HG03095 (cell line): Measurements from ENCODE around the gene CRIP1.

Experiments used
- ATAC-seq: cut with Tn5 transposase; IDR thresholded peaks from one replicate; pipeline ENCODE4 v1.9.1; 2021; ENCODE audit warnings: moderate library complexity; ENCODE audit not compliant: unreplicated experiment

The CRIP1 gene, protein sequence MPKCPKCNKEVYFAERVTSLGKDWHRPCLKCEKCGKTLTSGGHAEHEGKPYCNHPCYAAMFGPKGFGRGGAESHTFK

DNA sequence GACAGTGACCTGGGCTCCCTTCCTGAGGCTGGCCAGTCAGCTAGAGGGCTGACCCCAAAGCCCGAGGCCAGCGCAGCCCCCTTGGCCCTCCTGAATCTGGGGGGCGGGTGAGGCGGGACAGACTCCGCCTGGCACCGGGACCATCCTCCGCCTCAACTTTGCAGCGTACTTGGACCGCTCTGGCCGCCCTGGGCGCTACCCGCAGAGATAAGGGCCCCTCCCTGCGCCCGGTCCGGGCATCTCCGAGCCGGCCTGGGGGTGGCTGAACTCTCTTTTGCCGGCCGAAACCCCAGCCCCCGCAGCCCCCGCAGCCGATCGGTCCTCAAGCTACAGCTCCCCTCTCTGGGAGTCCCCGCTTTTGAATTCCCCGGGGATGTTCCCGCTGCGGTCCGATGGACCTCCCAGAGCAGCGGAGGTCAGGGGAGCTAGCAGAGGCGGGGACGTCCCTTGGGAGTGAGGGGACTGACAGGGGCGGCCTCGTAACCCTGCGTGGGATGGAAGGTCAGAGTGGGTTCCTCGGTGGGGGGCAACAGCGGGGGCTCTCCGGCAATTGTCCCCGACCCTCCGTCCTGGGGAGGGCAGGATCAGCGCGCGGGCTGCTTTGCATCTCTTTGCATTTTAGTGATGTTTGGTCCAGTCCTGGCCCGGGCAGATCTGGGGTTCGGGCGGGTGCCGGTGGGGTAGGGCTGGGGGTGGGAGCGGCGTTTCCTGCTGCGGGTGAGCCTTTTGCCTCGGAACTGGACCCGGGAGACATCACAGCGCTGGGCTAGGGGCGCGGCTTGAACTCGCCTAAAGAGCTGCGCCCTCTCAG is at the start of gene CRIP1:
Gene CRIP1 (plus strand): TSS at position 724 of the 811 bp plus-strand sequence. CDS start 374 bp downstream, outside the sequence.
- no peak for ATAC-seq

- no peak for ATAC-seq
These were observed 49.6 kb upstream of the CRIP1 start for GRCh38 chr14:105436891-105437722.

DNA sequence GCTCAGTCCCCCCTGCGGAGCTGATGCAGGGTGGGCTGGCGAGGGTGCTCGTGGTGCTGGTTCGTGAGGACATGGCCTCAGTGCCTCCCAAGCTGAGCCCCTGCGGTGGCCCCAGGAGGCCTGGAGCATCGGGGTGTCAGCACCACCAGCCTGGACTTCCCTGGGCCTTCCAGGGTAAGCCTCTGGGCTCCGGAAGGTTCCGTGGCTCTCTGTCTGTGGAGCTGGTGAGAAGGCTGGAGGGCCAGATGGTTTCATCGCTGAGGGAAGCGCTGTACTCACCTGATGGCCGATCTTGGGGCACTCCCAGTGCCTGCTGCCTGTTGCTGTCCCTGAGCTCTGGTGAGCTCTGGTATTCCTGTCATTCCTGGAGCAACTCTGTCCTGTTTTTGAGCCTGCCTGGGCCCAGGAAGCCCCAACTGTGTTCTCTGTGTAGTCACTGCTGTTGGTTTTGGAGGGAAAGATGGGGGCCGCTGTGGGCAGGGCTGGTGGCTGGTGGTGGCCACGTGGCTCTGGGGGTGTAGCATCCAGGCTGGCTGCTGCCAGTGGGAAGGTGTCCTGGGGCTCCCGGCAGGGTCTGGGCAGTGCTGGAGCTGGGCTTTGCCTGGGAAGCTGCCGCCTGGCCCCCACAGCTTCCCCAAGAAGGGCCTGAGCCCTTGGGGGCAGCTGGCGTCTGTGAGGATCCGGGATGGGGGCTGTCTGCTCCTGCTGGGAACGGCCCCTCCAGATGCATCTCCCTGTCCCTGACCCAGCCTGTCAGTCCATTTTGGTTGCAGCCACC is 48.8 kb upstream of the CRIP1 start:
- no peak for ATAC-seq

GRCh38 chr14:105439179-105439578 is 47.5 kb upstream of the CRIP1 start:
- no peak for ATAC-seq

DNA sequence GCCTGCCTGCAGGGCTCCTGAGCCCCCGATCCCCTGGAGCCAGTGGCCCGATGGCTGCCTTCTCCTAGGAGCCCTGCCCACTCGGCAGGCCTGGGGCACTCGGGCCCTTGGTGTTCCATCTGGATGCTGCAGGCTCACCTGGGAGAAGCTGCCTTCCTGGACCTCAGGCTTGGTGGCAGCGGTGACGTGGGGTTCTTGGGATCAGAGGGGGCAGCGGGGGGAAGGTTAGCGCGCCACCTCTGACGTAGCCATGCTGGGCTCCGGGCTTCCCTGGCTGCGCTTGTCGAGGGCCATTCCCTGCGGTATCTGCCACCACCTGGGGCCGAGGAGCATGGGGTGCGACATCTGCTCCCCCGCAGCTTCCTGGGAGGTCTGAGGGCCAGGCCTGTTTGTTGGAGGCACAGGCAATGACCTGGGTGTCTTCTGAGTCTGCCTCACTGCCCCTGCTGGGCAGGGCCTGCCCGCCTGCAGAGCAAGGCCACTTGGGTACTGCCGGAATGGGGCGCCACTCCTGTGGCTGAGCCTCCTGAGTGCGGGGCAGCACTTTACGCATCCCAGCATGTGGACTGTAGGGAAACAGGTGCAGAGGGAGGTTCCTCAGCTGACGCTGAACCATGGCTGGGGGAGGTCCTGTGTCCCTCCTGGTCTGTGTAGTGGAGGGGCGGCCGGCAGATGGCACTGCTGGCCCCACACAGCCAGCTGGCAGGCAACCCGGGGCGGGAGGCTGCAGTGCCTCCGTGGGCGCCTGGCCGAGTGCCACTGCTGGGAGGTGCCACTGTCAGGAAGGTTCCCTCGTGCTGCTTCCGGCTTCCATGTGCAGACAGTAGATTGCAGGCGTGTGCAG is 46.8 kb upstream of the CRIP1 start:
- ATAC-seq: no peak

DNA sequence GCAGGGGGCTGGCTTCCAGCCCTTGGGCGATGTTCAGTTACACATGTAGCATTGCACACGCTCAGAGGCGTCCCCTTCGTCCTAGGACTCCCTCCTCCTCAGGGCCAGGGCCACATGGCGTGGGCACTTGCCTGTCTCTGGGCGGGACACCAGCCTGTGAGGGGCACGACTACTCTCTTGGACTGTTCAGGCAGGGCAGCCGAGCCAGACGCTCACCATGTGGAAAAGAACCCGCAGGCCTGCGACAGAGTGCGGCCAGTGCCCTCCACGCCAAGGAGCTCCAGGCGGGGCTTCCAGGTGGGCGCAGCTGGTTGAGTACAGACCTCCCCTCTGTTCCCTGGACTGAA is 46.2 kb upstream of the CRIP1 start:
- ATAC-seq: no peak

- ATAC-seq: no peak
These were observed 45.7 kb upstream of the CRIP1 start for GRCh38 chr14:105440992-105441391.

DNA sequence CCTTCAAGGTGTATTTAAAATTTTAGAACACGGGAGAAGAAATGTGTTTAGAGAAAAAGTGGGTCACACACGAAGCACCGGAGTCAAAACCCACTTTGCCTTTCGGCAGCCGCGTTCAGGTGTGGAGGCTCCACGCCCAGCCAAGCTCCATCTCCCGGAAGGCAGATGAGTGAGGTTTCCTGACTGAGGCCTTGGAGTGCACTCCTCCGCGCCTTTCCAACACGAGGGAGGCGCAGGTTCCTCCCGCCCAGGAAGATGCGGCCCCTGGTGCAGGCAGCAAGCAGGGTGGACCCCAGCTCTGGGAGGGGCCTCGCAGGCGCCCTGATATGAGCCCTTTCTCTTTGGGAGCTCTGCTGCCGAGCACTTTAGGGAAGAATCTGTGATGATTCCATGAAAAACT is 44.6 kb upstream of the CRIP1 start:
- ATAC-seq: no peak

DNA sequence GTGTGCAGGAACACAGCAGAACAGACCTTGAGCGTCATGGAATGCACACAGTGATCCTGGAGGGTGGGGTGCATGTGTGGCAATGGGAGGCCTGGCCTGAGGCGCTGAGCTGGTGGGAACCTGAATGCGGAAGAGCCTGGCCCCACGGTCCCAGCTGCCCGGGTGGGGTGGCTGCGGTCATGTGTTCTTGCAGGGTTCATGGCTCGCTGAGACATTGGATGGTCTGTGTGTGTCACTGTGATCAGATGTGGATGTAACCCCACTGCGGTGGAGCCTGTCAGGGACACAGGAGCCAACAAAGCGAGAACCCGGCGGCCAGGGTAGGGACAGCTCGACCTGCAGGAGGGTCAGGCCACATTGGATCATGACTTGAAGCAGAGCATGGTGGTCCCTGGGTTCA is 43.9 kb upstream of the CRIP1 start:
- no peak for ATAC-seq

GRCh38 chr14:105444859-105445258 is 41.8 kb upstream of the CRIP1 start:
- no peak for ATAC-seq

DNA sequence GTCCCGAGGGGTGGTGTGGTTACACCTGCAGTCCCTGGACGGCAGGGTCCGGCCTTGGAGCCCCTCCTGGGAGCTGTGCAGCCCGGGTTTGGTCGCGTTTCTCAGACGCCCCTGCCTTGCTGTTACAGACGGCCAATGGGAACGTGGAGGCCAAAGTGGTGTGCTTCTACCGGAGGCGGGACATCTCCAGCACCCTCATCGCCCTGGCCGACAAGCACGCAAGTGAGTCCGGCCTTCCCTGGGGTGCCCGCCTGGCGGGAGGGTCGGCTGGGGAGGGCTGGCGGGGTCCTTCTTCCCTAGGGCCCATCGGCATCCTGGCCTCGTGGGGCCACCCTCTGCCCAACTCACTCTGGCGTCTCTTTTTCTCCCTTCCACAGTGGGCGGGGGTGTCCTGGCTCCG is 41.4 kb upstream of the CRIP1 start:
- no peak for ATAC-seq

DNA sequence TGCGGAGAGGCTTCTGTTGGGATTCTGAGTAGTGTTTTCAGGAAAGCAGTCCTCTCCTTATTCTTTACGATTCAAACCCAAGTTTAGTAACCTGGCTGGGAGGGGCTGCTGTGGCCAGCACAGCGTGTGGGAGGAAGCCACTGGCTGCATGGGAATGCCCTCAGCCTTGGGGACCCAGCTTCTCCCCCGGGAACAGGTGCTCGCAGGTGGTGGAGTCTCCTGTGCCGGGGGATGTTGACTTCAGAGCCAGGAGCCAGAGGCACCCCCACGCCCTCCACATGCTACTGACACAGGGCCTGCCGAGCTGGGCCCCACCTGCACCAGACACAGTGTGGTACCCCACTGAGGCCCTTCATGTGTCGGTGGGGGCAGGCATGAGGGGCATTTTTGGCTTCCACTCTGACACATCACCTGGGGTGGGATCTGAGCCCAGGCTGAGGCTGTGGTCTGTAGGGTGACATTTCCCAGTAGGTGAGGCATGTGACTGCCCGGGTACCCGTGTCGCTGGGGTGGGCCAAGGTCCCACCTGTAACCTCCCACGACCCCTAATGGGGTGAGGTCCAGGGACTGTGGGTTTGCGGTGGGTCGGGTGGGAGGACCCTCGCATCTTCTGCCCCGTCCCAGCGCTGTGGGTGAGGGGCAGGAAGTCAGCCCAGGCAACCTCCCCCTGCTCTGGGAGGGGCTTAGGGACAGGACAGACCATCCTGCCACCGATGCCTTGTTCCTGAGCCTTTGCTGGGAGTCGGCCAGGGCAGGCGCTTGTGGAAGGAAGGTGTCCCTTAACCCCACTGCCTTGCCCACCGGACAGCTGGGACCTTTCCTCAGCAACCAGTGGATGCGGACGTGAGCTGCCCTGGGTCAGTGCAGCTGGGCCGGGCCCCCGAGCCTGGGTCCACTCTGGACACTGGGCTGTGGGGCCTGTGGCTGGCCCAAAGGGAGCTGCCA is 40.5 kb upstream of the CRIP1 start:
- no peak for ATAC-seq

DNA sequence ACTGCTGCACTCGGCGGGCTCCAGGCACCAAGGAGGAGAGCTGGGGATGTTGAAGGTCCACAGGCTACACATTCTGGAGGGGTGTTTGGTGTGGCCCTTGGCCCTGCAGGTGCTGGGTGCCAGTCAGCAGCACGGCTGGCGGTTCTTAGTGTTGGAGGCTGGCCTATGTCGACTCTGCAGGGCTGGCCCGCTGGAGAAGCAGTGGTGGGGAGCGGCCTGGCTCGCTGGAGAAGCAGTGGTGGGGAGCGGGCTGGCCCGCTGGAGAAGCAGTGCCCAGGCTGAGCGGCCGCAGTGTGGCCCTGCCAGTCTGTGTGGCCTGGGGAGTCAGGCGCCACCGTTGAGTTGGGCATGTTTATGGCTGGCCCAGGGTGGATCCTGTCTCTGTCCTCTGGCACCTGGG is 39.7 kb upstream of the CRIP1 start:
- no peak for ATAC-seq

DNA sequence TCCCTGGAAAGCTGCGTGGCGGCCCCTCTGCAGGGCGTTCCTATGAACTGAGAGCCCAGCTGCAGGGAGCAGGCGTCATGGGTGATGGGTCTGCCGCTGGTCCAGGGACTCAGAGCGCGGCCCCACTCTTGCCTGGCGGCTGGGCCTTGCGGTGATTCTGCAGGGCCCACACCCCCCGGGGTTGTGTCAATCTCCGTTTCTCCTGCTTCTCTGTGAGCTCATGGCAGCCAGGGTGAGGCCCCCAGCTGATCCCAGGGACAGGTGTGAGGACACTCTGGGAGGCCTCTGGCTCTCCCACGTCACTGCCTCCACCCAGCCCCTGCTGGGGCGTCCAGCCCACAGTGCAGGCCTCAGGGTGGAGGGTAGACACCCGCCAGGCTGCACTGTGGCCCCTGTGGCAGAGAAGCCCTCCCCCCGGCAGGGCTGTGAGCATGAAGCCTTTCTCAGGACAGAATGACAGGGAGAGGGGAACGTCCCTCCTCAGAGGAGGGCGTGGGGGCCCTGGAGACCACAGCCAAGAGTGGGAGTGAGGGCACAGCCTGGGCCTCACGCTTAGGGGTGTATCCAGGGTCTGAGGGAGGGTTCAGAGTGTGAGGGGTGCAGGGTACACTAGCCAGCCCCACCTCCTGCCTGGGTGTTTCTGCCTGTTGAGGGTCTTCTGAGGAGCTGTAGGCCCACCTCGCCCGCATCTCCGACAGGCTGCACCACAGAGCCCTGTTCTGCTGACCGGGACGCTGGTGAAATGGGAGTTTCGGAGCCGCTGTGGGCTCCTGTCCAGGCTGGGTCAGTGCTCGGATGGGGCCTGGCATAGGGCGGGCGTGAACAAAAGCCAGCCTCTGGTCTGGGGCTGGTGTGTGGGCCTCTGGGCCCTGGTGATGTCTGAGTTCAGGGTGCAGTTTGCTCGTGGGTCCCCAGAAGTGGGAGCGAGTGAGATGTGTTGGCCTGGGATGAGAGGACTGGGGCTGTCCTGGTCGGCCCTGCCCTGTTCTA is 38.7 kb upstream of the CRIP1 start:
- no peak for ATAC-seq

DNA sequence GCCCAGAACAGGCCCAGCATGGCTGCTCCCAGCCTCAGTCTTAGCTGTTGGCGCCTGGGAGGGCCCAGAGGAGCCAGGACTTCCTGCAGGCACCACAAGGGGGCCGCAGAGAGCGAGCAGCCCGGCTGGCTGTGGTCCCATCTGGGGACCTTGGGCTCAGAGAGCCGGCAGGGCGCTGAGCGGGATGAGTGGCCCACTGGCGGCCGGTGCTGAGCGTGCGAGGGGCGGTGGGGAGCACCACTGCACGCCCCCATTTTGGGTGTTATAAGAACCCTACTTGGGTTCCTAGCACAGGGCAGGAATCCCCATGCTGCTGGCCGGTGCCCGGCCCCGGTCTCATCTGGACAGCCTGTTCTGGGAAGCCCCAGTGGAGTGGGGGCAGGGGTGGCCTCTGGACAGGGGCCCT is 38.0 kb upstream of the CRIP1 start:
- ATAC-seq: no peak

DNA sequence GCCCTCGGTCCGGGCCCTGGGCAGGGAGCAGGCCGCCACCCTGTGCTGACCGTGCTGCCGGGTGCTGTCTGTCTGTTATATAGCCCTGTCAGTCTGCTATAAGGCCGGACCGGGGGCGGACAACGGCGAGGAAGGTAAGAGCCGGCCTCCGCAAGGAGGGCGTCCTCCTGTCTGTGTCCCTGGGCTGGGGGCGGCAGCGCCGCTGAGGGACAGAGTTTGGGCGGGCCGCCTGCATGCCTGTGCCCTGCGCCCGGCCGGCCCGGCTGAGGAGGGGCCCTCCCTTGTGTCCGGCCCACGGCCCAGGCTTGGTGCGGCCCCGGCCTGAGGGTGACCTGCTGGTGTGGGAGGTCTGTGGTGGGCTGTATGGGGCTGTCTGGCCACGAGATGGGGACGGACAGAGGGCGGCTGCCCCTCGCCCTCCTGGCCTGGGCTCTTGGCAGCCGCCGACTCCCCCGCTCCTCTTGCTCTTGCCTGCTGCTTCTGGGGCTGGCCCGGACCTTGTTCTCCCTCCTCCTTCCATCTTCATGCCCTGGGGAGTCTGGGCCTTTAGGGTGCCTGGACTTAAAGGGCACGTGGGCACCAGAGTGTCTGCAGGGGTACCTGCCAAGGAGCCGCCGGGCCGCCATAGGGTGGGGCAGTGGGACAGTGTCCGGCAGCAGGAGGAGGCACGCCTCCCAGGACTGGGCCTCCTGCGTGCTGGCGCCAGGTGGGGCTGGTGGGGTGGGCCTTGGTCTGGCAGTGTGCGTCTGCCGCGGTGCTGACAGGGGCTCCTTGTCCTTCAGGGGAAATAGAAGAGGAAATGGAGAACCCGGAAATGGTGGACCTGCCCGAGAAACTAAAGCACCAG is 37.2 kb upstream of the CRIP1 start:
- no peak for ATAC-seq

DNA sequence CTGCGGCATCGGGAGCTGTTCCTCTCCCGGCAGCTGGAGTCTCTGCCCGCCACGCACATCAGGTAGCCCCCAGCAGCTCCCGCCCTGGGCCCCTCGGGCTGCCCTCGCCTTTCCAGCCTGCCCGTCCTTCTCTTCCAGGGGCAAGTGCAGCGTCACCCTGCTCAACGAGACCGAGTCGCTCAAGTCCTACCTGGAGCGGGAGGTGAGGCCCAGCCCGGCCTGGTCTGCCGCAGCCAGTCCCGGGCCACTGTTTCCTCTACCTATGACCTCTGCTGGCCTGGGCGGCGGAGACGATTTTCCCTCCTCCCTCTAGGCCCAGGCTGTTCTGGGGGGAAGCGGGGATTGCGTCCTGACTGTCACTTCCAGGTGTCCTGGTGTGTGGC is 36.6 kb upstream of the CRIP1 start:
- no peak for ATAC-seq
